Hematopoietic multipotent progenitor cell treated with erythropoietin and hydrocortisone succinate and interleukin-3 and kit ligand, for 15 days (in vitro differentiated cells): ENCODE data around the gene CDKAL1.
A peak's percentile ranks its signal among the peaks of the same experiment; 100 is the strongest.
"Not testable (repeated sequence)": the region's sequence is repeated elsewhere in the genome, so short reads cannot be mapped to it uniquely, and the experiment has no call there.

Experiments
- DNase-seq: peaks from one replicate; pipeline ENCODE4 v3.0.0-alpha.2; 2015; ENCODE audit warnings: low spot score

CDKAL1 gene

GRCh38 chr6:20594299-20594853, 60.1 kb downstream of the CDKAL1 start:
- not testable (repeated sequence) for DNase-seq

GRCh38 chr6:20599302-20600051, 65.2 kb downstream of the CDKAL1 start:
- no peak for DNase-seq

- DNase-seq = no peak
Observed at GRCh38 chr6:20600831-20601230, 66.6 kb downstream of the CDKAL1 start.

GRCh38 chr6:20604159-20604558, 69.9 kb downstream of the CDKAL1 start:
- peak; percentile 83 for DNase-seq

- no peak for DNase-seq
Observed at GRCh38 chr6:20605061-20605460, 70.8 kb downstream of the CDKAL1 start.

GRCh38 chr6:20605581-20605980, 71.3 kb downstream of the CDKAL1 start:
- DNase-seq = no peak

GRCh38 chr6:20606831-20607230, 72.6 kb downstream of the CDKAL1 start:
- no peak for DNase-seq

- no peak for DNase-seq
Observed at GRCh38 chr6:20608356-20608755, 74.1 kb downstream of the CDKAL1 start.

- no peak for DNase-seq
Observed at GRCh38 chr6:20608905-20609304, 74.6 kb downstream of the CDKAL1 start.

GRCh38 chr6:20609924-20610323, 75.7 kb downstream of the CDKAL1 start:
- DNase-seq = not testable (repeated sequence)

- no peak for DNase-seq
Observed at GRCh38 chr6:20610636-20611370, 76.5 kb downstream of the CDKAL1 start.

GRCh38 chr6:20617537-20617936, 83.3 kb downstream of the CDKAL1 start:
- DNase-seq = not testable (repeated sequence)

GRCh38 chr6:20620043-20620442, 85.8 kb downstream of the CDKAL1 start:
- no peak for DNase-seq

GRCh38 chr6:20623761-20624160, 89.5 kb downstream of the CDKAL1 start:
- DNase-seq = no peak

- DNase-seq = no peak
Observed at GRCh38 chr6:20626165-20626564, 91.9 kb downstream of the CDKAL1 start.

- DNase-seq = no peak
Observed at GRCh38 chr6:20629509-20629908, 95.3 kb downstream of the CDKAL1 start.

- DNase-seq = no peak
Observed at GRCh38 chr6:20630136-20630535, 95.9 kb downstream of the CDKAL1 start.

GRCh38 chr6:20630617-20631548, 96.6 kb downstream of the CDKAL1 start:
- no peak for DNase-seq

GRCh38 chr6:20631549-20631924, 97.3 kb downstream of the CDKAL1 start:
- DNase-seq = no peak

GRCh38 chr6:20632696-20633095, 98.4 kb downstream of the CDKAL1 start:
- DNase-seq = no peak

GRCh38 chr6:20633566-20634340, 99.5 kb downstream of the CDKAL1 start:
- DNase-seq = no peak
